ENCODE measurements around the gene KRTAP4-7.
"Not testable (repeated sequence)": the region's sequence is repeated elsewhere in the genome, so short reads cannot be mapped to it uniquely, and the experiment has no call there.

The KRTAP4-7 gene

GRCh38 chr17:41060052-41060604, 23.8 kb upstream of the KRTAP4-7 start, which contains the start of gene KRTAP2-3:
TSS of gene KRTAP2-3 (minus strand) at chr17:41060114. CDS start at chr17:41060050, 64 bp downstream.
- no peak within 1 kb of the TSS for H3K4me3 ChIP-seq (ENCODE audit: low read depth, low read length)
- no peak for TF ChIP-seq POLR2A (IDR thresholded peaks at IDR 0.05; ENCODE audit: extremely low read depth, insufficient read length)
- no peak for TF ChIP-seq CTCF (IDR thresholded peaks at IDR 0.05; ENCODE audit: low read depth, low read length)
- no peak for TF ChIP-seq MAX (IDR thresholded peaks at IDR 0.05; ENCODE audit: low read depth, low read length)
- TF ChIP-seq MYC (IDR thresholded peaks at IDR 0.05; ENCODE audit: low read depth, low read length): no peak
- DNase-seq (ENCODE audit: low read depth): no peak

GRCh38 chr17:41061964-41062363, 22.0 kb upstream of the KRTAP4-7 start:
- DNase-seq (ENCODE audit: low read depth): no peak
- no peak overlapping the region for H3K4me3 ChIP-seq (ENCODE audit: low read depth, low read length)
- no peak for TF ChIP-seq MYC (IDR thresholded peaks at IDR 0.05; ENCODE audit: low read depth, low read length)
- no peak for TF ChIP-seq MAX (IDR thresholded peaks at IDR 0.05; ENCODE audit: low read depth, low read length)
- no peak for TF ChIP-seq CTCF (IDR thresholded peaks at IDR 0.05; ENCODE audit: low read depth, low read length)

- no peak for TF ChIP-seq MYC (IDR thresholded peaks at IDR 0.05; ENCODE audit: low read depth, low read length)
- TF ChIP-seq CTCF (IDR thresholded peaks at IDR 0.05; ENCODE audit: low read depth, low read length): no peak
- TF ChIP-seq MAX (IDR thresholded peaks at IDR 0.05; ENCODE audit: low read depth, low read length): no peak
- no peak for TF ChIP-seq POLR2A (IDR thresholded peaks at IDR 0.05; ENCODE audit: extremely low read depth, insufficient read length)
- DNase-seq (ENCODE audit: low read depth): no peak
- no peak overlapping the region for H3K4me3 ChIP-seq (ENCODE audit: low read depth, low read length)
Observed at GRCh38 chr17:41063449-41063848, 20.5 kb upstream of the KRTAP4-7 start.

- DNase-seq (ENCODE audit: low read depth): no peak
- H3K4me3 ChIP-seq (ENCODE audit: low read depth, low read length): no peak overlapping the region
- no peak for TF ChIP-seq MYC (IDR thresholded peaks at IDR 0.05; ENCODE audit: low read depth, low read length)
- TF ChIP-seq CTCF (IDR thresholded peaks at IDR 0.05; ENCODE audit: low read depth, low read length): no peak
- TF ChIP-seq POLR2A (IDR thresholded peaks at IDR 0.05; ENCODE audit: extremely low read depth, insufficient read length): no peak
- TF ChIP-seq MAX (IDR thresholded peaks at IDR 0.05; ENCODE audit: low read depth, low read length): no peak
Observed at GRCh38 chr17:41064301-41064700, 19.6 kb upstream of the KRTAP4-7 start.

GRCh38 chr17:41065016-41065689, 18.8 kb upstream of the KRTAP4-7 start:
- not testable (repeated sequence) for DNase-seq (ENCODE audit: low read depth); H3K4me3 ChIP-seq (ENCODE audit: low read depth, low read length)

GRCh38 chr17:41065829-41066624, 17.9 kb upstream of the KRTAP4-7 start, which contains the start of gene KRTAP2-4:
TSS of gene KRTAP2-4 (minus strand) at chr17:41065879. CDS start at chr17:41065845, 34 bp downstream.
- DNase-seq (ENCODE audit: low read depth): peak; percentile 49
- no peak for TF ChIP-seq MYC (IDR thresholded peaks at IDR 0.05; ENCODE audit: low read depth, low read length)
- TF ChIP-seq CTCF (IDR thresholded peaks at IDR 0.05; ENCODE audit: low read depth, low read length): no peak
- TF ChIP-seq MAX (IDR thresholded peaks at IDR 0.05; ENCODE audit: low read depth, low read length): no peak
- no peak for TF ChIP-seq POLR2A (IDR thresholded peaks at IDR 0.05; ENCODE audit: extremely low read depth, insufficient read length)
- no peak within 1 kb of the TSS for H3K4me3 ChIP-seq (ENCODE audit: low read depth, low read length)
